BE2C (cell line): ENCODE results near the gene PLK2.

Source experiments
- DNase-seq: peaks from one replicate; pipeline ENCODE4 v3.0.0-alpha.2; 2020
- H3K27me3 ChIP-seq: fragments of 250-450 bp; sonication (Bioruptor Pico); 2 replicates; pipeline ENCODE4 v1.5.1; 2020; ENCODE audit warnings: mild to moderate bottlenecking
- H3K36me3 ChIP-seq: fragments of 250-450 bp; sonication (Bioruptor Pico); 2 replicates; pipeline ENCODE4 v1.5.1; 2020; ENCODE audit warnings: mild to moderate bottlenecking
- H3K4me1 ChIP-seq: fragments of 250-450 bp; sonication (Bioruptor Pico); 2 replicates; pipeline ENCODE4 v1.5.1; 2020
- H3K4me3 ChIP-seq: 2 replicates; pipeline ENCODE4 v1.5.1; 2011; ENCODE audit warnings: low read depth, low read length
- H3K9me3 ChIP-seq: fragments of 250-450 bp; sonication (Bioruptor Pico); 2 replicates; pipeline ENCODE4 v1.5.1; 2020
- TF ChIP-seq, protein P1 (sequence below): IDR thresholded peaks from 2 replicates; pipeline ENCODE4 v1.5.1; 2012; ENCODE audit warnings: mild to moderate bottlenecking, low read depth, low read length

PLK2 gene

DNA sequence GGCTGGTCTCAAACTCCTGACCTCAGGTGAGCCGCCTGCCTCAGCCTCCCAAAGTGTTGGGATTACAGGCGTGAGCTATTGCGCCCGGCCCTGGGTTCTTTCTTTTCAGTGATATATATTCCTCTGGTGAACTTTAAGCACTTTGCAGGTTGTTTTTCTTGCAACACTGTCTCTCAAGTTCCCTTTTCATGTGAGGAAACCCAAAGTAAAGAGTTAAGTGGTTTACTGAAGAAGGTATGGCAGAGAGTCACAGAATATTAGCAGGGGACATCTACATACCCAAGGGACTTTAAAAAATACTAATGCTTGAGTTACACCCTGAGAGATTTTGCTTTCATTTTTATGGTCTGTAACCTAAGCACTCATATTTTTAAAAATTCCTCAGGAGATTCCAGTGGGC lies 24.6 kb upstream of the PLK2 start:
- H3K4me1 ChIP-seq, result no peaks in the 10 kb centered on the region
- no peaks in the 10 kb centered on the region for H3K9me3 ChIP-seq
- TF ChIP-seq, protein P1, sequence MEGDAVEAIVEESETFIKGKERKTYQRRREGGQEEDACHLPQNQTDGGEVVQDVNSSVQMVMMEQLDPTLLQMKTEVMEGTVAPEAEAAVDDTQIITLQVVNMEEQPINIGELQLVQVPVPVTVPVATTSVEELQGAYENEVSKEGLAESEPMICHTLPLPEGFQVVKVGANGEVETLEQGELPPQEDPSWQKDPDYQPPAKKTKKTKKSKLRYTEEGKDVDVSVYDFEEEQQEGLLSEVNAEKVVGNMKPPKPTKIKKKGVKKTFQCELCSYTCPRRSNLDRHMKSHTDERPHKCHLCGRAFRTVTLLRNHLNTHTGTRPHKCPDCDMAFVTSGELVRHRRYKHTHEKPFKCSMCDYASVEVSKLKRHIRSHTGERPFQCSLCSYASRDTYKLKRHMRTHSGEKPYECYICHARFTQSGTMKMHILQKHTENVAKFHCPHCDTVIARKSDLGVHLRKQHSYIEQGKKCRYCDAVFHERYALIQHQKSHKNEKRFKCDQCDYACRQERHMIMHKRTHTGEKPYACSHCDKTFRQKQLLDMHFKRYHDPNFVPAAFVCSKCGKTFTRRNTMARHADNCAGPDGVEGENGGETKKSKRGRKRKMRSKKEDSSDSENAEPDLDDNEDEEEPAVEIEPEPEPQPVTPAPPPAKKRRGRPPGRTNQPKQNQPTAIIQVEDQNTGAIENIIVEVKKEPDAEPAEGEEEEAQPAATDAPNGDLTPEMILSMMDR, result no peak
- H3K27me3 ChIP-seq, result no peaks in the 10 kb centered on the region
- no peaks in the 10 kb centered on the region for H3K36me3 ChIP-seq
- no peak overlapping the region for H3K4me3 ChIP-seq
- DNase-seq, result no peak

DNA sequence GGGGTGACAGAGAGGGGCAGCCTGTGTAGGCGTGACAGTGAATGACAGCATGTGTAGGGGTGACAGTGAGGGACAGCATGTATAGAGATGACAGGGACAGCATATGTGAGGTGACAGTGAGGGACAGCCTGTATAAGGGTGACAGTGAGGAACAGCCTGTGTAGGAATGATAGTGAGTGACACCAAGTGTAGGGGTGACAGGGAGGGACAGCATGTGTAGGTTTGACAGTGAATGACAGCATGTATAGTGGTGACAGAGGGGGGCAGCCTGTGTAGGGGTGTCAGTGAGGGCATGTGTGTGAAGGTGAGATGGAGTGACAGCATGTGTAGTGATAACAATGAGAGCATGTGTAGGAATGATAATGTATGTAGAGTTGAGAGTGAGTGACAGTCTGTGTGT lies 22.6 kb upstream of the PLK2 start:
- no peaks in the 10 kb centered on the region for H3K27me3 ChIP-seq
- TF ChIP-seq, protein P1, result no peak
- H3K36me3 ChIP-seq, result no peaks in the 10 kb centered on the region
- H3K9me3 ChIP-seq, result no peaks in the 10 kb centered on the region
- H3K4me3 ChIP-seq, result no peak overlapping the region
- H3K4me1 ChIP-seq, result no peaks in the 10 kb centered on the region; the same call in 1 of the 2 replicates
- DNase-seq, result no peak

DNA sequence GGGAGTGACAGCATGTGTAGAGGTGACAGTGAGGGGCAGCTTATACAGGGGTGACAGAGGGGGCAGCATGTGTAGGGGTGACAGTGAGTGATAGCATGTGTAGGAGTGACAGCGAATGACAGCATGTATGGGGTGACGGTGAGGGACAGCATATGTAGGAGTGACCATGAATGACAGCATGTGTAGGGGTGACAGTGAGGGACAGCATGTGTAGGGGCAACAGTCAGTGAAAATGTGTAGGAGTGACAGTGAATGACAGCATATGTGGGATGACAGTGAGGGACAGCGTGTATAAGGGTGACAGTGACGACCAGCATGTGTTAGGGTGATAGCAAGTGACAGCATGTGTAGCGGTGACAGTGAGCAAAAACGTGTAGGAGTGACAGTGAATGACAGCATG lies 21.9 kb upstream of the PLK2 start:
- DNase-seq, result no peak
- Histone ChIP-seq H3K27me3 (no peaks in the 10 kb centered on the region), H3K9me3 (no peaks in the 10 kb centered on the region), H3K36me3 (no peaks in the 10 kb centered on the region), H3K4me3 (no peak overlapping the region), H3K4me1 (no peaks in the 10 kb centered on the region; the same call in 1 of the 2 replicates)
- TF ChIP-seq, protein P1, result no peak

DNA sequence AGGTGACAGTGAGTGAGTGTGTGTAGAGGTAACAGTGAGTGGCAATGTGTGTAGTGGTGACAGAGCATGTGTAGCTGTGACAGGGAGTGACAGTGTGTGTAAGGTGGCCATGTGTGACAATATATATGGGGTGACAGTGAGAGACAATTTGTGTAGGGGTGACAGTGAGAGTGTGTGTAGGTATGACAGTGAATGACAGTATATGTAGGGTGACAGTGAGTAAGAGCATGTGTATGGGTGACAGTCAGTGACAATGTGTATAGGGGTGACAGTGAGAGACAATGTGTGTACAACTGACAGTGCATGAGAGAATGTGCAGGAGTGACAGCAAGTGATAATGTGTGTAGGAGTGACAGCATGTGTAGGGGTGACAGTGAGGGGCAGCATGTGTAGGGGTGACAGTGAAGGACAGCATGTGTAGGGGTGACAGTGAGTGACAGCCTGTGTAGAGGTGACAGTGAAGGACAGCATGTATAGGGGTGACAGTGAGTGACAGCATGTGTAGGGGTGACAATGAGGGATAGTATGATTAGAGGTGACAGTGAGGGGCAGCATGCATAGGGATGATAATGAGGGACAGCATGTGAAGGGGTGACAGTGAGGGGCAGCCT lies 21.3 kb upstream of the PLK2 start:
- DNase-seq, result no peak
- H3K27me3 ChIP-seq, result no peaks in the 10 kb centered on the region
- H3K4me3 ChIP-seq, result no peak overlapping the region
- TF ChIP-seq, protein P1, result no peak
- no peaks in the 10 kb centered on the region for H3K36me3 ChIP-seq
- H3K4me1 ChIP-seq, result no peaks in the 10 kb centered on the region; the same call in 1 of the 2 replicates
- no peaks in the 10 kb centered on the region for H3K9me3 ChIP-seq

DNA sequence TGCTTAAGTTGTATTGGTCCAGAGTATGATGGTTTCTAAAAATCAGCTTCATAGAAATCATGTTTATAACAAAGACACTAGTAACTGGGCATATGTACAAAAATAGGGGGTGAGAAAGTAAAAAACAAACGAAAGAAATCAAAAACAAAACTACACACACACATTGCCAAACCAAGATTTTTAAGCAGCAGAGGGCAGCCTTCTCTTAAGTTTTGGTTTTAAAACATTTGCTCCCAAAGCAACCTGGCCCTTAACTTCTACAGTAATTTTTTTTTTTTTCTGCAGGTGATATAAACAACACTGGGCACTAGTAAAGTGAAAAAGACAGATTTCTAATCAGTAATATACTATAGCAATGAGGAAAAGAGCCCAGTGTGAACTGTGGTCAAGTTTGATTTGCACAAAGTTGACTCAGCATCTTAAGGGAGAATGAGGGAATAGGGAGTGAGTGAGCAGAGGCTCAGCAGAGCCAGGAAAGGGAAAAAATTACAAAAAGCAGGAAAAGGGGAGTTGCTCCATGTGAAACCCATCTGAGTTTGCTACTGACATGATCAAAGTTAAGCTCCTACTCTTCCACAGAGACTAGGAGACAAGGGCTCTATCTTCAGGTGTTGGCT lies 18.0 kb upstream of the PLK2 start:
- TF ChIP-seq, protein P1, result peak; percentile 57
- Histone ChIP-seq H3K4me1 (no peaks in the 10 kb centered on the region; the same call in 1 of the 2 replicates), H3K4me3 (no peak overlapping the region), H3K27me3 (no peaks in the 10 kb centered on the region), H3K36me3 (no peaks in the 10 kb centered on the region), H3K9me3 (no peaks in the 10 kb centered on the region)
- peak; percentile 15 for DNase-seq

DNA sequence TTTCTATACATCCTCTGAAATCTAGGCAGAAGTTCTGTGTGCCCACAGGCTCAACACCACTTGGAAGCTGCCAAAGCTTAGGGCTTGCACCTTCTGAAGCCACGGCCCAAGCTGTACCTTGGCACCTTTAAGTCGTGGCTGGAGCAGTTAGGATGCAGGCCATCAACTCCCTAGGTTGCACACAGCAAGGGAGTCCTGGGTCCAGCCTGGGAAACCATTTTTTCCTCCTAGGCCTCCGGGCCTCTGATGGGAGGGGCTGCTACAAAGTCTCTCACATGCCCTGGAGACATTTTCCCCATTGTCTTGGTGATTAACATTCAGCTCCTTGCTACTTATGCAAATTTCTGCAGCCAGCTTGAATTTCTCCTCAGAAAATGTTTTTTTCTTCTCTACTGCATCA lies 15.5 kb upstream of the PLK2 start:
- no peaks in the 10 kb centered on the region for H3K9me3 ChIP-seq
- H3K4me3 ChIP-seq, result no peak overlapping the region
- no peak for DNase-seq
- TF ChIP-seq, protein P1, result no peak
- no peaks in the 10 kb centered on the region for H3K36me3 ChIP-seq
- H3K27me3 ChIP-seq, result no peaks in the 10 kb centered on the region
- no peaks in the 10 kb centered on the region; the same call in 1 of the 2 replicates for H3K4me1 ChIP-seq
